NB4 (cell line): ENCODE measurements around the gene CTBP2.
A peak's percentile ranks its signal among the peaks of the same experiment; 100 is the strongest.
"Not testable (repeated sequence)": the region's sequence is repeated elsewhere in the genome, so short reads cannot be mapped to it uniquely, and the experiment has no call there.

Experiments
- DNase-seq: peaks from one replicate; pipeline ENCODE4 v3.0.0; 2010; ENCODE audit warnings: low read depth
- H3K4me3 ChIP-seq: one replicate; pipeline ENCODE4 v1.5.1; 2011; ENCODE audit warnings: mild to moderate bottlenecking, low read depth, low read length, moderate library complexity
- CTCF ChIP-seq: IDR thresholded peaks from one replicate; pipeline ENCODE4 v1.5.1; 2012; ENCODE audit warnings: low read depth, low read length
- MAX ChIP-seq: IDR thresholded peaks from 2 replicates; pipeline ENCODE4 v1.6.1; 2011; ENCODE audit warnings: low read depth, low read length
- MYC ChIP-seq: IDR thresholded peaks from 2 replicates; pipeline ENCODE4 v1.6.1; 2011; ENCODE audit warnings: low read depth, low read length
- POLR2A ChIP-seq: IDR thresholded peaks from 2 replicates; pipeline ENCODE4 v1.6.1; 2011; ENCODE audit warnings: mild to moderate bottlenecking; ENCODE audit not compliant: insufficient read length; ENCODE audit errors: extremely low read depth

CTBP2 gene

GRCh38 chr10:125163803-125164202 lies 3.4 kb upstream of the CTBP2 start:
- no peak for DNase-seq
- H3K4me3 ChIP-seq, result no peak overlapping the region
- no peak for TF ChIP-seq POLR2A

GRCh38 chr10:125163312-125163711 lies 2.9 kb upstream of the CTBP2 start:
- not testable (repeated sequence) for DNase-seq, H3K4me3 ChIP-seq

- no peak for DNase-seq
- H3K4me3 ChIP-seq, result peak overlapping the region; percentile 50
- TF ChIP-seq MAX (no peak), MYC (no peak), POLR2A (no peak), CTCF (no peak)
Observed at GRCh38 chr10:125162120-125162931, 2.0 kb upstream of the CTBP2 start.

GRCh38 chr10:125161707-125162119 lies 1.4 kb upstream of the CTBP2 start:
- no peak for DNase-seq
- peak overlapping the region; percentile 50 for H3K4me3 ChIP-seq
- TF ChIP-seq MAX (no peak), CTCF (no peak), MYC (no peak), POLR2A (no peak)

- peak; percentile 97 for DNase-seq
- peak overlapping the region; percentile 65 for H3K4me3 ChIP-seq
- TF ChIP-seq POLR2A, result peak; percentile 36
- peak; percentile 29 for TF ChIP-seq CTCF
- TF ChIP-seq MAX, result peak; percentile 92
- peak; percentile 94 for TF ChIP-seq MYC
Observed at GRCh38 chr10:125160856-125161706, 718 bp upstream of the CTBP2 start.

GRCh38 chr10:125159486-125159931 lies 854 bp downstream of the CTBP2 start:
- TF ChIP-seq MYC, result no peak; the same call in 1 of the 2 replicates
- H3K4me3 ChIP-seq, result peak overlapping the region; percentile 61
- peak; percentile 64 for DNase-seq

- peak; percentile 67 for DNase-seq
- H3K4me3 ChIP-seq, result peak overlapping the region; percentile 81
Observed at GRCh38 chr10:125158601-125159485, 1.5 kb downstream of the CTBP2 start.

More at GRCh38 chr10:125158601-125159485, 1.5 kb downstream of the CTBP2 start:
- TF ChIP-seq POLR2A (no peak), MAX (no peak), MYC (no peak), CTCF (no peak)
